GM21576 (cell line): Measurements from ENCODE around the gene RAD51AP1.

Experiments
- ATAC-seq: cut with Tn5 transposase; IDR thresholded peaks from one replicate; pipeline ENCODE4 v1.9.1; 2021; ENCODE audit warnings: mild to moderate bottlenecking, moderate library complexity; ENCODE audit not compliant: unreplicated experiment

RAD51AP1 gene

DNA sequence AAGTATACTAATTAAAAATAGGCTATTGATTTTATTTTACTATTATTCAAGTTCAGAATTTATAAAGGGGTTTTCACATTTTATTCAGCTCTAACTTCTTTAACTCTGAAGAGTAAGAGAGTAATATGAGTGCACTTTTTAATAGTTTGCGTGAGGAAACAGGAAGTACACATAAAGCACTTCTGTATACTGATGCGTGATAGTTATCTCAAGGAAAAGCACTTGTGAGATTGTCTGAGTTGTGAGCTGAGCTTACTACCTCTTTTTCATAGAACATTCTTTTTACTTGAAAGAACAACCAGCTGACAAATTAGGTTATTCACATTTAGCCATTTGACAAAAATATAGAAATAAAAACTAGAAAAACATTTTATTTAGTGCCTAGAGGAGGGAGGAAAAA lies 1.9 kb downstream of the RAD51AP1 start:
- no peak for ATAC-seq

DNA sequence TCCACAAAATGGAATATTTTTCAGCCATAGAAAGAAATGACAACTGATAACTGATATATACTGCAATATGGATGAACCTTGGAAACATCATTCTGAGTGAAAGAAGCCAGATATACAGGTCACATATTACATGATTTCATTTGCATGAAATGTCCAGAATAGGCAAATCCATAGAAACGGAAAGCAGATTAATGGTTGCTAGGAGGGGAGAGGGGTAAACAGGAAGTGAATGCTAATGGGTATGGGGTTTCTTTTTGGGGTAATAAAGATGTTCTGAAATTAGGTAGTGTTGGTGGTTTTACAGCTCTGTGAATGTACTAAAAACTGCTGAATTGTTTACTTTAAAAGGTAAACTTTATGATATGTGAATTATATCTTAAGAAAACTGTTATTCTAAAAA lies 6.5 kb downstream of the RAD51AP1 start:
- no peak for ATAC-seq

GRCh38 chr12:4552191-4552590 lies 13.5 kb downstream of the RAD51AP1 start:
- no peak for ATAC-seq

GRCh38 chr12:4553943-4554342 lies 15.3 kb downstream of the RAD51AP1 start:
- ATAC-seq, result no peak

DNA sequence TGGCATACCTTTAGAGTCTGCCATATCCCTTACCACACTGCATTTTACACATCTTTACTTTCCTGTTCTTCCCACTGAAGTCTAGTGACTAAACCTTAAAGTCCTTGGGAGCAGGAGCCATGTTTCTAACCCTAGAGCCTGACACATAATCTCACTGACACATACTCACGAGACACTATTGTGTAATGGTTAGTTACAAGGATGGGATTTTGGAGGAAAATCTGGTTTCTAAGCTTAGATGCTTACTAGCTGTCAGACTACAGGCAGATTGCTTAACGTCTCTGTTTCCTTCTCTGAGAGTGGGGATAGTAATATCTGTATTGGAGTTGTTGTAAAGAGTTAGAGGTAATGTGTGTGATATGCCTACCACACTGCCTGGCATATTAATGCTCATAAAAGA lies 17.1 kb downstream of the RAD51AP1 start:
- ATAC-seq, result no peak

GRCh38 chr12:4556735-4557530 lies 18.2 kb downstream of the RAD51AP1 start:
- ATAC-seq, result no peak

DNA sequence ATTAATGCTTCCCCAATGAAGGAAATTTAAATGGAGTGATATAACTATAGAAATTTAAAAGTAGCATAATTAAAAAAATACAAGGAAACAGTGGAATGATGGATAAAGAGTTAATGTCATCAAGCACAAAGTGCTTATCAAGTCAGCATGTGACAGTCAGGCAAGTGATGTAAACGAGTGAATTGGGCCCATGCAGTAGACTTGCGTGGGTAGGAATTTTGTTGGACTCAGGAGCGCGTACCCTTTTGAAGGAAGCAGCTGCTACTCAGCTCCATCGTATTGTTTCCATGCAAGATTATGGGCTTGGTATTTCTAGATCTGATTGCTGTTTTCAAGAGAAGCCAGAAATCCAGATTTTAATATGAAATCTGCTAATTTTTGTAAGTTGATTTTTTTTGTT lies 18.9 kb downstream of the RAD51AP1 start:
- ATAC-seq, result no peak

- no peak for ATAC-seq
Observed at GRCh38 chr12:4558171-4558570, 19.5 kb downstream of the RAD51AP1 start.

GRCh38 chr12:4562034-4562657 lies 23.5 kb downstream of the RAD51AP1 start, which contains the start of gene DYRK4:
DYRK4 (plus strand) TSS chr12:4562208; CDS start chr12:4562246, 38 bp downstream.
- no peak for ATAC-seq

GRCh38 chr12:4563336-4563735 lies 24.6 kb downstream of the RAD51AP1 start:
- ATAC-seq, result no peak

GRCh38 chr12:4564818-4565217 lies 26.1 kb downstream of the RAD51AP1 start:
- no peak for ATAC-seq

- no peak for ATAC-seq
Observed at GRCh38 chr12:4566474-4566873, 27.8 kb downstream of the RAD51AP1 start.

- peak; percentile 37 for ATAC-seq
Observed at GRCh38 chr12:4567073-4567881, 28.6 kb downstream of the RAD51AP1 start.

DNA sequence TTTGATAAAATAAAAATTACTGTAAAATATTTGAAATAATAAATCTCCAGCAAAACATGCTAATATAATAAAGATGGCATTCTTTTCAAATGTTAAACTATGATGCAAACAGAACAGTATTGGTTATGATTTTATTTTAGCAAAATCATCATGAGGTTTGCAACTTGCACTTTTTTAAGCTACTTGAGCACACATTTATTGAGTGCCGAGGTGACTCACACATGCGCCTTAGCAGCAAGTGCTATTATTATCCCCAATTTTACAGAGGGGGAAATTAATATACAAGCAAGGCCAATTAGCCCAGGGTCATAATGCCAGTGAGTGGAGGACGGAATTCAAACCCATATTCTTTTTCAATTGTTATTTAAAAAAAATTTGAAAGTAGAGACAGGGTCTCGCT lies 30.6 kb downstream of the RAD51AP1 start:
- ATAC-seq, result no peak

DNA sequence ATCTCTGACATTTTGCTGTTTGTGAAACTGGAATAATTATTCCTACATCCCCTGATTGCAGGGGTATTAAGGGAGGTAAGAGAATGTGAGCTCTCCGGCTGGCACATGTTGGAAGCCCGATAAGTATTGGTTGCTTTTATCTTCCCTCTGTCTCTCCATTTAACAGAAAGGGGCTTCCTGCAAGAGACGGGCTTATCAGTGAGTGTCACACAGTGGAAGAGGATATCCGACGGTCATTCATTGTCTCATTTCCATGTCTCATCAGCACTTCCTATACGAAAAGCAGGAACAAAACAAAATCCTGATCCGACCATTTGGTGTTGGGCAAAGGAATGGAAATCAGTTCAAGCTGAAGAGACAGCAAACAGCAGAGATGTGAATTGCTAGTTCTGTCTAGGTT lies 34.0 kb downstream of the RAD51AP1 start:
- no peak for ATAC-seq

DNA sequence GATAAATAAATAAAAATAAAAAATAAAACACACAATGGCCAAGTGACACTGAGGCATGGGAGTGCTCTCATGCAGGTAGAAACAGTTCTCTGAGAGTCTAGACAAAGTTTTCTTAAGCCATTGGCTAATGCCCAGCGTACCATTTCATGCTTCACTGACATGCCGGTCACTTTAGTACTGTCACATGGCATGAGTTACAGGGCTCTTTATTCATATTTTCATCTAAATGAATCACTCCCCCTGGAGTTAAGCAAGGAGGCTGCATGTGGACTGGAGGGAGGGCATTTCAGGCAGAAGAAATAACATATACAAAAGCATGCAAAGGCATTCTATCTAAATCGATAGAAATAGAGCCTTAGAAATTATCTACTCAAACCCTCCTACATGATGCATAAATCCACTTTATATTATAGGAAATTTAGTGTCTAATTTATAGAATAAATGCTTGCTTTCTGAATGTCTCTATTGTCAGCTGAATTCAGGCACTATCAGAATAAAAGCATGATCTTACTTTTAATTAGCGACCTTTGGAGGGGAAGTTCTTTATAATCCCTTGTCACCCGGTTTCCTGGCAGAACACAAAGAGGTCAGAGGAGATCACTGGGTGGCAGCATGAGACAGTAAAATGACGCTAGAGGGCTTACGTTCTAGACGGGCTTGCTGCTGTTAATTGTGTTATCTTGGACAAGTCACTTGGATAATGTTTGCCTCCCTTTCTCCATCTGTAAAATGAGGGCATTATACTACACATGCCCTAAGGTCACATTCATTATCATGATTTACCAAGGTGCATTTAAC lies 40.8 kb downstream of the RAD51AP1 start:
- no peak for ATAC-seq

DNA sequence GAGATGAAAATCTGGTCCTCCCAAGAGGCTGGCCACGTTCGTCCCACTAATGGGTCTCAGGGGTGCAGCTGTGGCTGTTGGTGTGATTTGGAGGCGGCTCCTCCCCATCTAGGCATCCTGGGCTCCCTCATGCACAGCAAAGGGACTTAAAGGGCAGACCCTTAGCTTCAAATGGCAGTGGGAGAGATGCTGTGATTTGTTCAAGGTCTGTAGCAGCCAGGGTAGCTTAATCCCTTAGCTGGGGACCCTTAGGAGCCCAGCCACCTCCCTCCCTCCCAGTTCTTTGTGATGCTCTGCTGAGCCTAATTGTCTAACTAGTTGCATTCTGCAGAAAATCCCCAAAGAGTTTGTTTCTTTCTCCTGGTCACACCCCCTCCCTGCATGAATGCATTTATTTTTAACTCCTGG lies 41.6 kb downstream of the RAD51AP1 start:
- no peak for ATAC-seq

DNA sequence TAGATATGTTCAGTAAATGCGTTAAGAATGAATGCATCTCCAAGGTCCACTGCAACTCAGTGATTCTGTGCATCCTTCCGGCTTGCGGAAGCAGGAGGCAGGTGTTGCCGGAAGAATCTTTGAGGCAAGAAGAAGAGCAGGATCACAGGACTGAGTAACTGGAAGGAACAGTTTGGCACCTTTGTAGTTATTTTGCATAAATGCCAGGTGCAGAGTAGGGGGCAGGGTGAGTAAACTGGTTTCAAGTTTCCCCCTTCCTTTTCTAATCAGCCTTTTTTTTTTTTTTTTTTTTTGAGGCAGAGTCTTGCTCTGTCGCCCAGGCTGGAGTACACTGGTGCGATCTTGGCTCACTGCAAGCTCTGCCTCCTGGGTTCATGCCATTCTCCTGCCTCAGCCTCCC lies 45.6 kb downstream of the RAD51AP1 start:
- ATAC-seq, result no peak

GRCh38 chr12:4584896-4585295 lies 46.2 kb downstream of the RAD51AP1 start:
- ATAC-seq, result no peak

- no peak for ATAC-seq
Observed at GRCh38 chr12:4586500-4586899, 47.8 kb downstream of the RAD51AP1 start.

GRCh38 chr12:4587108-4587507 lies 48.4 kb downstream of the RAD51AP1 start:
- no peak for ATAC-seq
